ENCODE measurements around the gene MRPL58. TPM values are rescaled to one million over a fixed set of nuclear protein-coding genes. Genes with fewer than 3 reads are reported as not detected.

The MRPL58 gene
- total and polyA plus RNA-seq, 2 of the 8 experiments (the other 6 are each of a cell fraction or from before 2014, with no cell fraction given), result 43.6 to 49.1 TPM

- TF ChIP-seq RFX5 (IDR thresholded peaks at IDR 0.05; ENCODE audit: borderline replicate concordance, low read depth, low read length) (no peak), FOSL1 (IDR thresholded peaks at IDR 0.05; ENCODE audit: insufficient read depth, low read depth, low read length) (no peak), SRF (IDR thresholded peaks at IDR 0.05; ENCODE audit: low read depth, low read length) (no peak), GTF2F1 (IDR thresholded peaks at IDR 0.05; ENCODE audit: borderline replicate concordance, low read depth, low read length) (no peak), CEBPB (IDR thresholded peaks at IDR 0.05; ENCODE audit: low read depth, low read length) (no peak), ATF3 (IDR thresholded peaks at IDR 0.05; ENCODE audit: insufficient read depth, low read depth, low read length) (no peak), KDM5A (IDR thresholded peaks at IDR 0.05; ENCODE audit: low read length) (no peak), MAFK (IDR thresholded peaks at IDR 0.05; ENCODE audit: low read depth, low read length) (no peak), SIN3A (conservative IDR thresholded peaks at IDR 0.05 in 1 of 2, IDR thresholded peaks at IDR 0.05 in 1 of 2; ENCODE audit: low read depth in 1 of 2, low read length in 2 of 2) (no peak), RAD21 (IDR thresholded peaks at IDR 0.05 in 1 of 2, conservative IDR thresholded peaks at IDR 0.05 in 1 of 2; ENCODE audit: low read depth in 2 of 2, low read length in 2 of 2) (no peak)
- TF ChIP-seq, protein P1, sequence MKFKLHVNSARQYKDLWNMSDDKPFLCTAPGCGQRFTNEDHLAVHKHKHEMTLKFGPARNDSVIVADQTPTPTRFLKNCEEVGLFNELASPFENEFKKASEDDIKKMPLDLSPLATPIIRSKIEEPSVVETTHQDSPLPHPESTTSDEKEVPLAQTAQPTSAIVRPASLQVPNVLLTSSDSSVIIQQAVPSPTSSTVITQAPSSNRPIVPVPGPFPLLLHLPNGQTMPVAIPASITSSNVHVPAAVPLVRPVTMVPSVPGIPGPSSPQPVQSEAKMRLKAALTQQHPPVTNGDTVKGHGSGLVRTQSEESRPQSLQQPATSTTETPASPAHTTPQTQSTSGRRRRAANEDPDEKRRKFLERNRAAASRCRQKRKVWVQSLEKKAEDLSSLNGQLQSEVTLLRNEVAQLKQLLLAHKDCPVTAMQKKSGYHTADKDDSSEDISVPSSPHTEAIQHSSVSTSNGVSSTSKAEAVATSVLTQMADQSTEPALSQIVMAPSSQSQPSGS (IDR thresholded peaks at IDR 0.05; ENCODE audit: low read length), result no peak
- TF ChIP-seq, protein P2, sequence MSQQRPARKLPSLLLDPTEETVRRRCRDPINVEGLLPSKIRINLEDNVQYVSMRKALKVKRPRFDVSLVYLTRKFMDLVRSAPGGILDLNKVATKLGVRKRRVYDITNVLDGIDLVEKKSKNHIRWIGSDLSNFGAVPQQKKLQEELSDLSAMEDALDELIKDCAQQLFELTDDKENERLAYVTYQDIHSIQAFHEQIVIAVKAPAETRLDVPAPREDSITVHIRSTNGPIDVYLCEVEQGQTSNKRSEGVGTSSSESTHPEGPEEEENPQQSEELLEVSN (IDR thresholded peaks at IDR 0.05), result no peak
Measured at GRCh38 chr17:74987418-74987908, 25.0 kb upstream of the MRPL58 start, which contains the start of gene CDR2L (continued).
